Breast epithelium (tissue), 3 donors: ENCODE results near the gene TGFBR3.

ENCODE experiments used
- POLR2A ChIP-seq: fragments of 450-650 bp; IDR thresholded peaks from one replicate; pipeline ENCODE4 v1.6.1; 2016; ENCODE audit warnings: antibody characterized with exemption, mild to moderate bottlenecking, moderate library complexity
- POLR2AphosphoS5 ChIP-seq, 3 donors: sonication (generic); formaldehyde crosslinking; IDR thresholded peaks; one replicate each; pipeline ENCODE4 v1.6.1; 2017; ENCODE audit warnings: antibody characterized with exemption in 3 of 3
- TF ChIP-seq, protein P1 (sequence below), 3 donors: fragments of 450-650 bp; IDR thresholded peaks; one replicate each; pipeline ENCODE4 v1.5.1; 2016 to 2017; ENCODE audit warnings: antibody characterized with exemption in 3 of 3, mild to moderate bottlenecking in 3 of 3, moderate library complexity in 3 of 3

DNA sequence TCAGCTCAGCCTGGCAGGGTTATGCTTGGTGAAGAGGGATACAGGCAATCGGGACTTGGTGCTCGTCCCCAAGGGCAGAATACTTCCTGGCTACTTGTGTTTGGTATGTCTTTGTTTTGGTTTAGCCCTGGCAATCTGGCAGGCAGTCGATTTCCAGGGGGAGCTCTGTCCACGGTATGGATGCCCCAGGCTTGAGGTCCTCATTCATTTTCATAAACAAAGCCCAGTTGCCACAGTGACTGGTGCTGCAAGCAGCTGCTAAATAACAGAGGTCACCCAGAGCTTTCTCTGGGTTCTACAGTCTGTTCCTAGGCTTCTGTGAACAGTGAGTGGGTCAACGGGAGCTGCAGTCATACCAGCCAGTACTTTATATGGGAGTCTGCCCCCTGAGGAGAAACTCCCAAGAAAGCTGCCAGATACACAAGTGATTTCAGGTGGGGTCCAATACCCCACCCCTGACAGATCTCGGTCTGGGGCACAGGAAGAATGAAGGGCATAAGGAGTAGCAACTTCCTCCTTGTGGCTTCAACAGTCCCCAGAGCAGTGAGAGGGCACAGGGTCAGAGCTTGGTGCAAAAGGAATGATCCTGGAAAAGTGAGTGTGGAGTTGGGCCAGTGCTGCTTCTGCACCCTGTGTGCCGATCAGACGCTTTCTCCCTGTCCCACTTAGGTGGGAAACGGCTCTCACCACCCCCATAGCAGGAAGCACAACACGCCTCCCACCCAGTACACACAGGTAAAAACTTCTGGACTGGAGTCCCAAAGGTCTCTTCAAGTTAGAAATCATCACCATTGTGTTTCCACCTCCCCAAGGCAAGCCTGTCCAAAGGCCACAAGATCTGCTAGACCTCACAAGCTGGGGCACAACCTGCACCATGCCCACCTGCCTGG is 55.5 kb downstream of the TGFBR3 start:
- TF ChIP-seq, protein P1, sequence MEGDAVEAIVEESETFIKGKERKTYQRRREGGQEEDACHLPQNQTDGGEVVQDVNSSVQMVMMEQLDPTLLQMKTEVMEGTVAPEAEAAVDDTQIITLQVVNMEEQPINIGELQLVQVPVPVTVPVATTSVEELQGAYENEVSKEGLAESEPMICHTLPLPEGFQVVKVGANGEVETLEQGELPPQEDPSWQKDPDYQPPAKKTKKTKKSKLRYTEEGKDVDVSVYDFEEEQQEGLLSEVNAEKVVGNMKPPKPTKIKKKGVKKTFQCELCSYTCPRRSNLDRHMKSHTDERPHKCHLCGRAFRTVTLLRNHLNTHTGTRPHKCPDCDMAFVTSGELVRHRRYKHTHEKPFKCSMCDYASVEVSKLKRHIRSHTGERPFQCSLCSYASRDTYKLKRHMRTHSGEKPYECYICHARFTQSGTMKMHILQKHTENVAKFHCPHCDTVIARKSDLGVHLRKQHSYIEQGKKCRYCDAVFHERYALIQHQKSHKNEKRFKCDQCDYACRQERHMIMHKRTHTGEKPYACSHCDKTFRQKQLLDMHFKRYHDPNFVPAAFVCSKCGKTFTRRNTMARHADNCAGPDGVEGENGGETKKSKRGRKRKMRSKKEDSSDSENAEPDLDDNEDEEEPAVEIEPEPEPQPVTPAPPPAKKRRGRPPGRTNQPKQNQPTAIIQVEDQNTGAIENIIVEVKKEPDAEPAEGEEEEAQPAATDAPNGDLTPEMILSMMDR (IDR thresholded peaks at IDR 0.05) = no peak
- TF ChIP-seq POLR2A = no peak
- TF ChIP-seq POLR2AphosphoS5 (IDR thresholded peaks at IDR 0.05) = peak; percentile 58 to 64 (median 62)
